SJSA1 (cell line): Measurements from ENCODE around the gene SSH2. TPM values are rescaled to one million over a fixed set of nuclear protein-coding genes. Genes with fewer than 3 reads are reported as not detected.

Experiments
- DNase-seq, 2 experiments: peaks; one replicate each; pipeline ENCODE4 v3.0.0-alpha.2; 2015 to 2020; ENCODE audit warnings: low spot score in 2 of 2, low read depth in 1 of 2
- H3K27ac ChIP-seq: fragments of 250-450 bp; sonication (Bioruptor Pico); 2 replicates; pipeline ENCODE4 v1.5.1; 2020; ENCODE audit warnings: mild to moderate bottlenecking, moderate library complexity
- H3K27me3 ChIP-seq: fragments of 250-450 bp; sonication (Bioruptor Pico); replicated peaks from 2 replicates; pipeline ENCODE4 v1.5.1; 2020; ENCODE audit warnings: mild to moderate bottlenecking, moderate library complexity
- H3K36me3 ChIP-seq: fragments of 250-450 bp; sonication (Bioruptor Pico); 2 replicates; pipeline ENCODE4 v1.5.1; 2020; ENCODE audit warnings: mild to moderate bottlenecking
- H3K4me1 ChIP-seq: fragments of 250-450 bp; sonication (Bioruptor Pico); replicated peaks from 2 replicates; pipeline ENCODE4 v1.6.1; 2021; ENCODE audit warnings: mild to moderate bottlenecking
- H3K4me3 ChIP-seq: fragments of 250-450 bp; sonication (Bioruptor Pico); 2 replicates; pipeline ENCODE4 v1.5.1; 2020; ENCODE audit warnings: mild to moderate bottlenecking
- H3K9me3 ChIP-seq: fragments of 250-450 bp; sonication (Bioruptor Pico); replicated peaks from 2 replicates; pipeline ENCODE4 v1.5.1; 2020; ENCODE audit warnings: mild to moderate bottlenecking
- total RNA-seq: library from RNA; depleted of rRNA; stranded (reverse); fragments of >200 nt; shearing (Covaris generic); gene quantifications from 2 replicates; pipeline ENCODE4 v1.2.3, GENCODE V29; 2014

SSH2 gene
- total RNA-seq, 1 experiment from 2014 or later = 12.9 TPM

- 0 out of 2 replicates have a peak, but pooled peaks cover 2% of the 10 kb centered on the region for H3K36me3 ChIP-seq
- H3K27me3 ChIP-seq = no peaks in the 10 kb centered on the region
- no peaks in the 10 kb centered on the region for H3K9me3 ChIP-seq
- no peak for DNase-seq
- no peak overlapping the region for H3K4me3 ChIP-seq
- no peak overlapping the region for H3K27ac ChIP-seq
- peaks cover 43% of the 10 kb centered on the region for H3K4me1 ChIP-seq
These were observed 334.7 kb downstream of the SSH2 start for GRCh38 chr17:29595107-29595942.

- H3K27ac ChIP-seq = no peak overlapping the region
These were observed 335.4 kb downstream of the SSH2 start for GRCh38 chr17:29594519-29595090.

GRCh38 chr17:29593591-29594518 lies 336.2 kb downstream of the SSH2 start:
- DNase-seq = no peak

More at GRCh38 chr17:29594519-29595090, 335.4 kb downstream of the SSH2 start:
- Histone ChIP-seq H3K4me3 (no peak overlapping the region), H3K4me1 (peaks cover 51% of the 10 kb centered on the region), H3K36me3 (0 out of 2 replicates have a peak, but pooled peaks cover 2% of the 10 kb centered on the region), H3K9me3 (no peaks in the 10 kb centered on the region), H3K27me3 (no peaks in the 10 kb centered on the region)
- DNase-seq = no peak

GRCh38 chr17:29592850-29593551 lies 337.0 kb downstream of the SSH2 start, which contains the start of gene ANKRD13B:
Gene ANKRD13B, plus strand, starts transcription at chr17:29593132. Its CDS starts 490 bp downstream, at chr17:29593622.
- no peaks in the 10 kb centered on the region for H3K9me3 ChIP-seq
- H3K36me3 ChIP-seq = peaks cover 9% of the 10 kb centered on the region; the same call in 1 of the 2 replicates
- no peak within 1 kb of the TSS for H3K27ac ChIP-seq
- peaks cover 60% of the 10 kb centered on the region for H3K4me1 ChIP-seq
- DNase-seq = no peak
- peak within 1 kb of the TSS; percentile 57 for H3K4me3 ChIP-seq
- H3K27me3 ChIP-seq = no peaks in the 10 kb centered on the region

More at GRCh38 chr17:29593591-29594518, 336.2 kb downstream of the SSH2 start:
- no peaks in the 10 kb centered on the region for H3K9me3 ChIP-seq
- peak overlapping the region; percentile 57 for H3K4me3 ChIP-seq
- H3K27ac ChIP-seq = no peak overlapping the region
- no peaks in the 10 kb centered on the region for H3K27me3 ChIP-seq
- H3K36me3 ChIP-seq = peaks cover 4% of the 10 kb centered on the region; the same call in 1 of the 2 replicates
- H3K4me1 ChIP-seq = peaks cover 52% of the 10 kb centered on the region

- peaks cover 64% of the 10 kb centered on the region for H3K4me1 ChIP-seq
- no peaks in the 10 kb centered on the region for H3K9me3 ChIP-seq
- no peak overlapping the region for H3K27ac ChIP-seq
- DNase-seq = peak; percentile 90 to 91
- H3K27me3 ChIP-seq = no peaks in the 10 kb centered on the region
- peaks cover 9% of the 10 kb centered on the region; the same call in 1 of the 2 replicates for H3K36me3 ChIP-seq
- peak overlapping the region; percentile 3 for H3K4me3 ChIP-seq
These were observed 338.1 kb downstream of the SSH2 start for GRCh38 chr17:29591737-29592608.

GRCh38 chr17:29591146-29591736 lies 338.8 kb downstream of the SSH2 start:
- Histone ChIP-seq H3K4me3 (peak overlapping the region; percentile 3), H3K36me3 (peaks cover 9% of the 10 kb centered on the region; the same call in 1 of the 2 replicates), H3K9me3 (no peaks in the 10 kb centered on the region), H3K27me3 (no peaks in the 10 kb centered on the region), H3K4me1 (peaks cover 64% of the 10 kb centered on the region), H3K27ac (no peak overlapping the region)
- no peak for DNase-seq

GRCh38 chr17:29590411-29591145 lies 339.4 kb downstream of the SSH2 start:
- Histone ChIP-seq H3K27ac (no peak overlapping the region), H3K4me1 (peaks cover 64% of the 10 kb centered on the region), H3K36me3 (peaks cover 9% of the 10 kb centered on the region; the same call in 1 of the 2 replicates), H3K4me3 (no peak overlapping the region), H3K9me3 (no peaks in the 10 kb centered on the region), H3K27me3 (no peaks in the 10 kb centered on the region)
- no peak for DNase-seq

GRCh38 chr17:29589524-29590410 lies 340.3 kb downstream of the SSH2 start, which contains the start of gene GIT1:
Gene GIT1, minus strand, starts transcription at chr17:29589648. Its CDS starts 270 bp downstream, at chr17:29589378.
- peak within 1 kb of the TSS; percentile 80 for H3K4me3 ChIP-seq
- peaks cover 58% of the 10 kb centered on the region for H3K4me1 ChIP-seq
- H3K9me3 ChIP-seq = no peaks in the 10 kb centered on the region
- H3K27me3 ChIP-seq = no peaks in the 10 kb centered on the region
- DNase-seq = peak; percentile 82 to 91
- no peak within 1 kb of the TSS for H3K27ac ChIP-seq
- peaks cover 9% of the 10 kb centered on the region; the same call in 1 of the 2 replicates for H3K36me3 ChIP-seq

- H3K27me3 ChIP-seq = no peaks in the 10 kb centered on the region
- peak overlapping the region; percentile 80 for H3K4me3 ChIP-seq
- H3K27ac ChIP-seq = no peak overlapping the region
- no peaks in the 10 kb centered on the region for H3K9me3 ChIP-seq
- H3K36me3 ChIP-seq = peaks cover 10% of the 10 kb centered on the region
- H3K4me1 ChIP-seq = peaks cover 51% of the 10 kb centered on the region
- peak in 1 of 2 experiments; percentile 28 for DNase-seq
These were observed 341.2 kb downstream of the SSH2 start for GRCh38 chr17:29588562-29589411.

GRCh38 chr17:29588017-29588561 lies 341.9 kb downstream of the SSH2 start:
- H3K9me3 ChIP-seq = no peaks in the 10 kb centered on the region
- H3K27ac ChIP-seq = no peak overlapping the region
- peaks cover 12% of the 10 kb centered on the region for H3K36me3 ChIP-seq
- DNase-seq = no peak
- H3K4me3 ChIP-seq = peak overlapping the region; percentile 80
- H3K4me1 ChIP-seq = peaks cover 48% of the 10 kb centered on the region
- no peaks in the 10 kb centered on the region for H3K27me3 ChIP-seq
